H1 (cell line): Measurements from ENCODE around the gene MVP. TPM values are rescaled to one million over a fixed set of nuclear protein-coding genes. Genes with fewer than 3 reads are reported as not detected.
A peak's percentile ranks its signal among the peaks of the same experiment; 100 is the strongest.

ENCODE experiments used
- FOSL1 ChIP-seq: IDR thresholded peaks from 2 replicates; pipeline ENCODE4 v1.6.1; 2011; ENCODE audit warnings: mild to moderate bottlenecking, low read depth, low read length, moderate library complexity; ENCODE audit not compliant: insufficient read depth
- GTF2F1 ChIP-seq: IDR thresholded peaks from 2 replicates; pipeline ENCODE4 v1.6.1; 2012; ENCODE audit warnings: low read depth, low read length, improper control_type of control experiment, borderline replicate concordance
- HDAC2 ChIP-seq, 2 experiments: fragments of 300-600 bp in 1 of 2; sonication (generic) in 1 of 2; IDR thresholded peaks; 2 replicates each; pipeline ENCODE4 v1.6.1; 2011 to 2012; ENCODE audit warnings: low read depth in 2 of 2, low read length in 2 of 2, mild to moderate bottlenecking in 2 of 2, moderate library complexity in 2 of 2, borderline replicate concordance in 1 of 2, inconsistent platforms in 1 of 2
- RFX5 ChIP-seq: IDR thresholded peaks from 2 replicates; pipeline ENCODE4 v1.6.1; 2011; ENCODE audit warnings: low read depth, low read length, improper control_type of control experiment, borderline replicate concordance
- ZNF274 ChIP-seq: IDR thresholded peaks from 2 replicates; pipeline ENCODE4 v1.7.0; 2012; ENCODE audit warnings: low read length, borderline replicate concordance; ENCODE audit errors: extremely low read depth
- polyA plus RNA-seq, 7 experiments: library from polyadenylated mRNA; depleted of rRNA in 3 of 7; stranded (reverse) in 5 of 7; unstranded in 2 of 7; fragments of >200 nt in 5 of 7; fragments of 200-250 nt in 2 of 7; gene quantifications; 1 replicate in 5 of 7; 2 replicates in 1 of 7; 4 replicates in 1 of 7; pipeline versions ENCODE4 v1.2.1 to v1.2.3, GENCODE V29; 2011 to 2013; ENCODE audit warnings: missing spikeins in 2 of 7, mixed read lengths in 2 of 7
- total RNA-seq: library from RNA; stranded (reverse); fragmentation: NEBNext Ultra II Directional; extraction: Animal tissue kit (Norgen Biotek cat#: 25700); gene quantifications from 2 replicates; pipeline ENCODE4 v1.2.1, GENCODE V29; 2021
- TF ChIP-seq, protein P1 (sequence below): IDR thresholded peaks from 2 replicates; pipeline ENCODE4 v1.6.1; 2012; ENCODE audit warnings: inconsistent platforms
- TF ChIP-seq, protein P2 (sequence below): fragments of 300-600 bp; sonication (generic); IDR thresholded peaks from 2 replicates; pipeline ENCODE4 v1.7.1; 2012; ENCODE audit warnings: low read length, moderate library complexity, mild to moderate bottlenecking, inconsistent platforms; ENCODE audit not compliant: insufficient replicate concordance

MVP gene
- total and polyA plus RNA-seq, 2 of the 8 experiments (the other 6 are each of a cell fraction or from before 2014, with no cell fraction given) = 1.9 TPM

DNA sequence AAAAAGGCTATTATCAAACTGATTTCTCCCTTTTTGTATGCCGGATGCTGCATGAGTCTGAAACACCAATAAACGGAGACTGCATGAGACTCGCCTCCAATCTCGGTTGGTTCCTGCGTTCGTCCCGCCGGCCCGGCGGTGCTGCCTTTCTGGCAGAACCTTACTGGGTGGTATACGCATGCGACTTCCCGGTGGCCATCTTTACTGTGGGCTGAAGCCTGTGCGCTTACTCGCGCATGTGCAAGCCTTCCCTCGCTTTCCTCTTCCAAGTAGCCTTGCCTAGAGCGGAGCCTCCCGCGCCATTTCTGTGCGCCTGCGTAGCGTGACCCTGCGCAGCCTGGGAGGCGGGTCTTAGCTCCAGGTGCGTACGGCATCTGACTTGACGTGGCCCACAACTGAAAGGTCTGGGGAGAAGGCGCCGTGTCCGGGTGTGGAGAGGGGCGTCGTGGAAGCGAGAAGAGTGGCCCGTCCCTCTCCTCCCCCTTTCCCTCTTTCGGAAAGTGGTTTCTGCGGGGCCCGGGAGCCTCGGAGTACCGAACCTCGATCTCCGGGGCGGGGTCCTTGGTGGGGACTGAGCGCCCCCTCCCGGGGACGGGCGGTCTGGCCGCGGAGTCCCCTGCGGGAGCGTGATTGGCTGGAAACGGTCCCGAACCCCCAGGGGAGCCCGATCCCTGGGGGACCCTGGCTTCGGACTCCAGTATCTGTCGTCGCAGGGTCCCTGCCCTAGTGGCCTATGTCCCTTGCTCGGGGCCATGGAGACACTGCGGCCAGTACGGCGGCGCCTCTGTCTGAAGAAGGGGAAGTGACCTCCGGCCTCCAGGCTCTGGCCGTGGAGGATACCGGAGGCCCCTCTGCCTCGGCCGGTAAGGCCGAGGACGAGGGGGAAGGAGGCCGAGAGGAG, 4.2 kb upstream of the MVP start, which contains the start of gene PAGR1 (continued):
- TF ChIP-seq ZNF274 = no peak
- no peak for TF ChIP-seq FOSL1
- TF ChIP-seq HDAC2 (IDR thresholded peaks at IDR 0.05; ENCODE audit: borderline replicate concordance in 1 of 2, low read depth in 2 of 2, low read length in 2 of 2) = 0 out of 4 replicates have a peak, but pooled peaks of 1 of the 2 experiments have one; percentile 25
- TF ChIP-seq, protein P1, sequence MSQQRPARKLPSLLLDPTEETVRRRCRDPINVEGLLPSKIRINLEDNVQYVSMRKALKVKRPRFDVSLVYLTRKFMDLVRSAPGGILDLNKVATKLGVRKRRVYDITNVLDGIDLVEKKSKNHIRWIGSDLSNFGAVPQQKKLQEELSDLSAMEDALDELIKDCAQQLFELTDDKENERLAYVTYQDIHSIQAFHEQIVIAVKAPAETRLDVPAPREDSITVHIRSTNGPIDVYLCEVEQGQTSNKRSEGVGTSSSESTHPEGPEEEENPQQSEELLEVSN = peak; percentile 94
- no peak for TF ChIP-seq RFX5
- TF ChIP-seq, protein P2, sequence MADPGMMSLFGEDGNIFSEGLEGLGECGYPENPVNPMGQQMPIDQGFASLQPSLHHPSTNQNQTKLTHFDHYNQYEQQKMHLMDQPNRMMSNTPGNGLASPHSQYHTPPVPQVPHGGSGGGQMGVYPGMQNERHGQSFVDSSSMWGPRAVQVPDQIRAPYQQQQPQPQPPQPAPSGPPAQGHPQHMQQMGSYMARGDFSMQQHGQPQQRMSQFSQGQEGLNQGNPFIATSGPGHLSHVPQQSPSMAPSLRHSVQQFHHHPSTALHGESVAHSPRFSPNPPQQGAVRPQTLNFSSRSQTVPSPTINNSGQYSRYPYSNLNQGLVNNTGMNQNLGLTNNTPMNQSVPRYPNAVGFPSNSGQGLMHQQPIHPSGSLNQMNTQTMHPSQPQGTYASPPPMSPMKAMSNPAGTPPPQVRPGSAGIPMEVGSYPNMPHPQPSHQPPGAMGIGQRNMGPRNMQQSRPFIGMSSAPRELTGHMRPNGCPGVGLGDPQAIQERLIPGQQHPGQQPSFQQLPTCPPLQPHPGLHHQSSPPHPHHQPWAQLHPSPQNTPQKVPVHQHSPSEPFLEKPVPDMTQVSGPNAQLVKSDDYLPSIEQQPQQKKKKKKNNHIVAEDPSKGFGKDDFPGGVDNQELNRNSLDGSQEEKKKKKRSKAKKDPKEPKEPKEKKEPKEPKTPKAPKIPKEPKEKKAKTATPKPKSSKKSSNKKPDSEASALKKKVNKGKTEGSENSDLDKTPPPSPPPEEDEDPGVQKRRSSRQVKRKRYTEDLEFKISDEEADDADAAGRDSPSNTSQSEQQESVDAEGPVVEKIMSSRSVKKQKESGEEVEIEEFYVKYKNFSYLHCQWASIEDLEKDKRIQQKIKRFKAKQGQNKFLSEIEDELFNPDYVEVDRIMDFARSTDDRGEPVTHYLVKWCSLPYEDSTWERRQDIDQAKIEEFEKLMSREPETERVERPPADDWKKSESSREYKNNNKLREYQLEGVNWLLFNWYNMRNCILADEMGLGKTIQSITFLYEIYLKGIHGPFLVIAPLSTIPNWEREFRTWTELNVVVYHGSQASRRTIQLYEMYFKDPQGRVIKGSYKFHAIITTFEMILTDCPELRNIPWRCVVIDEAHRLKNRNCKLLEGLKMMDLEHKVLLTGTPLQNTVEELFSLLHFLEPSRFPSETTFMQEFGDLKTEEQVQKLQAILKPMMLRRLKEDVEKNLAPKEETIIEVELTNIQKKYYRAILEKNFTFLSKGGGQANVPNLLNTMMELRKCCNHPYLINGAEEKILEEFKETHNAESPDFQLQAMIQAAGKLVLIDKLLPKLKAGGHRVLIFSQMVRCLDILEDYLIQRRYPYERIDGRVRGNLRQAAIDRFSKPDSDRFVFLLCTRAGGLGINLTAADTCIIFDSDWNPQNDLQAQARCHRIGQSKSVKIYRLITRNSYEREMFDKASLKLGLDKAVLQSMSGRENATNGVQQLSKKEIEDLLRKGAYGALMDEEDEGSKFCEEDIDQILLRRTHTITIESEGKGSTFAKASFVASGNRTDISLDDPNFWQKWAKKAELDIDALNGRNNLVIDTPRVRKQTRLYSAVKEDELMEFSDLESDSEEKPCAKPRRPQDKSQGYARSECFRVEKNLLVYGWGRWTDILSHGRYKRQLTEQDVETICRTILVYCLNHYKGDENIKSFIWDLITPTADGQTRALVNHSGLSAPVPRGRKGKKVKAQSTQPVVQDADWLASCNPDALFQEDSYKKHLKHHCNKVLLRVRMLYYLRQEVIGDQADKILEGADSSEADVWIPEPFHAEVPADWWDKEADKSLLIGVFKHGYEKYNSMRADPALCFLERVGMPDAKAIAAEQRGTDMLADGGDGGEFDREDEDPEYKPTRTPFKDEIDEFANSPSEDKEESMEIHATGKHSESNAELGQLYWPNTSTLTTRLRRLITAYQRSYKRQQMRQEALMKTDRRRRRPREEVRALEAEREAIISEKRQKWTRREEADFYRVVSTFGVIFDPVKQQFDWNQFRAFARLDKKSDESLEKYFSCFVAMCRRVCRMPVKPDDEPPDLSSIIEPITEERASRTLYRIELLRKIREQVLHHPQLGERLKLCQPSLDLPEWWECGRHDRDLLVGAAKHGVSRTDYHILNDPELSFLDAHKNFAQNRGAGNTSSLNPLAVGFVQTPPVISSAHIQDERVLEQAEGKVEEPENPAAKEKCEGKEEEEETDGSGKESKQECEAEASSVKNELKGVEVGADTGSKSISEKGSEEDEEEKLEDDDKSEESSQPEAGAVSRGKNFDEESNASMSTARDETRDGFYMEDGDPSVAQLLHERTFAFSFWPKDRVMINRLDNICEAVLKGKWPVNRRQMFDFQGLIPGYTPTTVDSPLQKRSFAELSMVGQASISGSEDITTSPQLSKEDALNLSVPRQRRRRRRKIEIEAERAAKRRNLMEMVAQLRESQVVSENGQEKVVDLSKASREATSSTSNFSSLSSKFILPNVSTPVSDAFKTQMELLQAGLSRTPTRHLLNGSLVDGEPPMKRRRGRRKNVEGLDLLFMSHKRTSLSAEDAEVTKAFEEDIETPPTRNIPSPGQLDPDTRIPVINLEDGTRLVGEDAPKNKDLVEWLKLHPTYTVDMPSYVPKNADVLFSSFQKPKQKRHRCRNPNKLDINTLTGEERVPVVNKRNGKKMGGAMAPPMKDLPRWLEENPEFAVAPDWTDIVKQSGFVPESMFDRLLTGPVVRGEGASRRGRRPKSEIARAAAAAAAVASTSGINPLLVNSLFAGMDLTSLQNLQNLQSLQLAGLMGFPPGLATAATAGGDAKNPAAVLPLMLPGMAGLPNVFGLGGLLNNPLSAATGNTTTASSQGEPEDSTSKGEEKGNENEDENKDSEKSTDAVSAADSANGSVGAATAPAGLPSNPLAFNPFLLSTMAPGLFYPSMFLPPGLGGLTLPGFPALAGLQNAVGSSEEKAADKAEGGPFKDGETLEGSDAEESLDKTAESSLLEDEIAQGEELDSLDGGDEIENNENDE = no peak
- TF ChIP-seq GTF2F1 = no peak; the same call in 1 of the 2 replicates
